Hematopoietic multipotent progenitor cell treated with erythropoietin and hydrocortisone succinate and interleukin-3 and kit ligand, for 4 days (in vitro differentiated cells): ENCODE results near the gene PIM3.

Source experiments
- DNase-seq: peaks from one replicate; pipeline ENCODE4 v3.0.0-alpha.2; 2015

PIM3 gene

DNA sequence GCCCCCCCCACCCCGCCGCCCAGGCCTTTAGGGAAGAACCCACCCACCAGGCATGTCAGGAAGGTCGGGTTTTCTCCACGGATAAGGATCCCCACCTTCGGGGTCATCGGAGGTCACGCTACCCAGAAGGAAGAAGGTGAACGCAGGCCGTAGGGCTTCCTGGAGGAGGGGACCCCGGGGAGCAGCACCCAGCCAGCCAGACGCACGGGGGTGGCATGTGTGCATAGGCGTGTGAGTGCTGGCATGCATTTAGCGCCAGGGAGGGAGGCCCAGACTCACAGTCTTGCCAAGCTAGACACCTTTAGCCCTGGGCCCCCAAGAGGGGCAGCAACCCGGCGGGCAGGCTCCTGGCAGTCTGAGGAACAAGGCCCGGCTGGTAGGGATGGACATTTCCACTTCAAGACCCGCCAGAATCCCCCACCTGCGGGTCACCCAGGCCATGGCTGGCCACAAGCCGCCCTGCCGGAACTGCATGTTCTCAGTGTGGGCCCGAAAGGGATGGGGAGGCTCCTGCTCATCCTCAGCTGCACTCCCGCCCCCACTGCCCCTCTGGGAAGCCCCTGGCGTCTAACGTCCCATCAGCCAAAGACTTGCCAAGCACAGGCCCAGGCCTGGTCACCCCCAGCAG, 16.7 kb upstream of the PIM3 start:
- no peak for DNase-seq

DNA sequence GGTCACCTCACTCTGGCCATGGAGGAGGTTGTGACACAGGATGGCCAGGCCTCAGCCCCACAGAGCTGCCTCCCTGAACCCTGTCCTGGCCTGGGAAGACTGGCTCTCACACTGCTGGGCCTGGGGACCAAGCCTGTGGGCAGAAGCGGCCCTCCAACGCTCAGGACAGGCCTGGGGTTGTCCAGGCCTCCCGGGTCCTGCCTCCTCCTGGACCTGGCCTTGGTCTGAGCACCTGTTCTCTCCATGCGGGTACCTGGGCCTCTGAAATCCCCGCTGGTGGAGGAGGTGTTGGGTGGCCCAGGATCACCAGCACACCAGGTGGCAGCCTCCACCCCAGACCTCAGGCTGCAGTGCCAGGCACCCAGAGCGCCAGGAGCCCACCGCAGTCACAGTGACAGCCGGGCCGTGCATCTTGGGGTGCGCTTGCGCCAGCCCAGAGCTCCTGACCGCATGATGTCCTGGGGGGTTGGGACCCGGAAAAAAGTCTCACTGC, 16.1 kb upstream of the PIM3 start:
- no peak for DNase-seq

DNA sequence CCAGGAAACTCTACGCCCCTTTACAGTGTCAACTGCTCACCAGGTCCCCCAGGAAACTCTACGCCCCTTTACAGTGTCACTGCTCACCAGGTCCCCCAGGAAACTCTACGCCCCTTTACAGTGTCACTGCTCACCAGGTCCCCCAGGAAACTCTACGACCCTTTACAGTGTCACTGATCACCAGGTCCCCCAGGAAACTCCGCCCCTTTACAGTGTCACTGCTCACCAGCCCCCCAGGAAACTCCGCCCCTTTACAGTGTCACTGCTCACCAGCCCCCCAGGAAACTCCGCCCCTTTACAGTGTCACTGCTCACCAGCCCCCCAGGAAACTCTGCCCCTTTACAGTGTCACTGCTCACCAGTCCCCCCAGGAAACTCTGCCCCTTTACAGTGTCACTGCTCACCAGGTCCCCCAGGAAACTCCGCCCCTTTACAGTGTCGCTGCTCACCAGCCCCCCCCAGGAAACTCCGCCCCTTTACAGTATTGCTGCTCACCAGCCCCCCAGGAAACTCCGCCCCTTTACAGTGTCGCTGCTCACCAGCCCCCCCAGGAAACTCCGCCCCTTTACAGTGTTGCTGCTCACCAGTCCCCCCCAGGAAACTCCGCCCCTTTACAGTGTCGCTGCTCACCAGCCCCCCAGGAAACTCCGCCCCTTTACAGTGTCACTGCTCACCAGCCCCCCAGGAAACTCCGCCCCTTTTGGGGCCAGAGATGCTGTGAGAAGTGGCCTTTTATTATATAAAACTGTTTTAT, 15.4 kb upstream of the PIM3 start:
- DNase-seq, result peak; percentile 77

DNA sequence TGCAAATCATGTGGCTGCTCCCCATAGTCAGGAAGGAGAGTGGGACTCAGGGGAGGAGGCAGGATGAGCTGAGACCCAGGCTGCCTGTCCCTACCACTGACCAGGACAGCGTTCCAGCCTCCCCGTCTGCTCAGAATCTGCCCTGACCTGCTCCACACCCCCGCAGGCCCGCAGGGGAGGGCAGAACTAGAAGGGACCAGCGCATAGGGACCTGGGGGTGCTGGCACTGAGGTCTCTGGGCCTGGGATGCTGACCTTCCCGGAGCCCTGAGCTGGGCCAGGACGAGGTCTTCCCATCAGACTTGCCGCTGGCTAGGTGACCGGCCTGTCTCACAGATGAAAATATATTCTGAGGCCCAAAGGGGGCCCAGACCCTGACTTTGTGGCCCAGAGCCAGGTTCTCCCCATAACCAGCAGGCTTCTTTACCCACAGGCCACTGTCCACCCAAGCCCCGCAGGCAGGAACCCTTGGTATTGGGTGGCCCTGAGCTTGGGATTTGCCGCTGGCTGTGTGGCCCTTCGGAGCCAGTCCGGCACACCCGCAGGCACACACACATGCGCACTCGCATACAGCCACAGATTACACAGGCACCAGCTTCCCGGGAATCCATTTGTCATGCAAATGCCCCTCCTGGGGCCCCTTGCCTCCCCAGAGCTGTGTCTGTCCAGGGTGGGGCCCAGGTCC, 13.8 kb upstream of the PIM3 start:
- DNase-seq, result no peak

DNA sequence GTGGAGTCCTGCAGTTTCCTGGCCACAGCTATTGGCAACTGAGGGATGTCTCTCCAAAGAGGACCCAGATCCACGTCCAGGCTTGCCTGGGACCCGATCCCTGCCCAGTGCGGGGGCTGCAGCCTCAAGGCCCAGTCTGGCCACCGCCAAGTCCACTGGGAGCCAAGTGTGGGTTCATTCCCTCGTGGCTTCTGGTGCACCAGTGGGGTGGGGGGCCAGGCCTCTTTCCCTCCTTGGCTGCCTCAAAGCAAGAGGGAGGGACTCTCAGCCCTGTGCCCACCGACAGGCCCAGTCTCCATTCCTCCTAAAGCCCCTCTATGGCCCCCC, 13.3 kb upstream of the PIM3 start:
- DNase-seq, result no peak

DNA sequence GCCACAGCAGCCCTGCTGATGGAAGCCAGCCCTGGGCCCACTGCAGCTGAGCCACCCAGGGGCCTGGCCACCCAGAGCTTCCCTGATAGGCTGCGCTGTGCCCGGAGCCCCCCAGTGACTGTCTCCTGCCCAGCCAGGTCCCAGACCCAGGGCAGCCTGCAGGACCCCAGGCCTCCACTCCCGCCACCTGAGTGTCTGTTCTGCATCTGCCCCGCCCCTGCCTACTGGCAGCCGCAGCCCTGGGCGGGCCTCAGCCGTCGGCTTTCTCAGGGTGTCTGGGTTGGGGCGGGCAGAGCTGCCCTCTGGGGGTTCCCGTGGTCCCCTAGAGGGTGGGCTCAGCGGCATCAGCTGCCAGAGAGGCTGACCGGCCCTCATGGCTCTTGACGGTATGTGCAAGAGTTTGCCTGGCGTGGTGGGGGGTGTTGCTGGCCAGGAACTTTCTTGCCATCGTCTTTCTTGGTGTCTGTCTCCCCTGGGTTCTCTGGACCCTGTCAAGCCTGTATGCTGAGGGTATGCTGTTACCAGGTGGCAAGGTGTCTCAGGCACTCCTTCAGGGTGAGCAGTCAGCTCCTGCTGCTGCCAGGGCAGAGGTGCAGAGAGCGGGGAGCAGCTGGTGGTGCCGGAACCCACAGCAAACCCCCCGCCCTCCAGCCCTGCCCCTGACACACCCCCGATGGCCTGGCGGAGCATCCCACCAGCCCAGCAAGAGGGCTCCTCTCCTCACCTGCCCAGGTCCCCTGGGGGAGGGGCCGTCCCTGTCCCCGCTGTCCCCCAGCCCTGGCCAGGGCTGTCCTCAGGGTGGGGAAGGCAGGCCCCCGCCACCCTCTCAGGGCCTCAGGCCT, 12.2 kb upstream of the PIM3 start:
- no peak for DNase-seq

DNA sequence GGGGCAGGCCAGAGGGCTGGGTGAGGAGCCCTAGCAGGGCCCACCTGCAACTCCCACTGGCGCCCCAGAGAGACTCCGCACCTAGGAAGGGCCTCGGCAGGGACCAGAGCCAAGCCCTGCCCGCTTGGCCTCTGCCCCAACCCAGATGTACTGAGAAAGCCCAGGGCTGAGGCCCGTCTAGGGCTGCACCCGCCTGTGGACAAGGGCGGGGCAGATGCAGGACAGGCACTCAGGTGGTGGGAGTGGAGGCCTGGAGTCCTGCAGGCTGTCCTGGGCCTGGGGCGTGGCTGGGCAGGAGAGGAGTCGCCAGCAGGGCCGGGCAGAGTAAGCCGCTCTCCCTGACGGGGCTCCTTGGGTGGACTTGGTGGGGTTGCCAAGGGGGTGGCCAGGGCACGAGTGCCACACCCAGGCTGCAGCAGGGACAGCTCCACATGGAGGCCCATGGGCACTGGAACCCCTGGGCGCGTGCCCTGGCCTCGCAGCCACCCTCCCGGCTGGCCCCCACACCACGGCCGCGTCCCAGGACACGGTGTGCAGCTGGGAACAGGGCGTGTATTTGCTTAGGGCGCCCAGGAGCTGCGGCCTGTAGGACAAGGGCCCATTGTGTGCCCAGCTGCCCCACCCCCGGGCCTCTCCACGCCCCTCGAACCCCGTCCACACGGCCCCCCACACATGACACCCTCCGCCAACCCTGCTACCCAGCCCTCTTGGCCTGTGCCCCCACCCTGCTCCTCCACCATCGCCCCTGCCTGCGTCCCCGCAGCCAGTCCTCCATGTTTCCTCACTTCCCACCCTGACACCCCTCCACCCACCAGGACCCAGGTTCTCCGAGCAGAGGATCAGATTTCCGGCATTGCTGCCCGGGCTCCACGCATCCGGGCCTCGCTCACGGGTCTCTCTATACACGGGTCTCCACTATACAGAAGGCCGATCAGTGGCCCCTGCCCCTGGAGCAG, 11.3 kb upstream of the PIM3 start:
- no peak for DNase-seq

DNA sequence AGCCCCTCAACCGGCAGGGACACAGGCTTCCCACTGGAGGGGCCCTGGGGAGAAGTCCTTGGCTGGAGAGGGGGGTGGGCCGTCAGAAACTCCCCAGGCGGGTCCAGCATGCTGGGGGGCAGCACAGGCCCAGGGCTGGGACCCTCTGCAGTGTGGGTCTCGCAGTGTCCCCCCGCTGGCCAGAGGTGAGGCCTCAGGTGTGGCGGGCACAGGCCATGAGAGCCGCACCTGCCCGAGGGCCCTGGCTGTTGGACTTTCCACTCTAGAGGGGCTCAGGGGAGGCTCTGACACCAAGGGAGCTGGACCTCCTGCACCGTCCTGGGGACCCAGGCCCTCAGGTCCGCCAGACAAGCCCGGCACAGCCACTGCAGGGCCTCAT, 10.7 kb upstream of the PIM3 start:
- no peak for DNase-seq

DNA sequence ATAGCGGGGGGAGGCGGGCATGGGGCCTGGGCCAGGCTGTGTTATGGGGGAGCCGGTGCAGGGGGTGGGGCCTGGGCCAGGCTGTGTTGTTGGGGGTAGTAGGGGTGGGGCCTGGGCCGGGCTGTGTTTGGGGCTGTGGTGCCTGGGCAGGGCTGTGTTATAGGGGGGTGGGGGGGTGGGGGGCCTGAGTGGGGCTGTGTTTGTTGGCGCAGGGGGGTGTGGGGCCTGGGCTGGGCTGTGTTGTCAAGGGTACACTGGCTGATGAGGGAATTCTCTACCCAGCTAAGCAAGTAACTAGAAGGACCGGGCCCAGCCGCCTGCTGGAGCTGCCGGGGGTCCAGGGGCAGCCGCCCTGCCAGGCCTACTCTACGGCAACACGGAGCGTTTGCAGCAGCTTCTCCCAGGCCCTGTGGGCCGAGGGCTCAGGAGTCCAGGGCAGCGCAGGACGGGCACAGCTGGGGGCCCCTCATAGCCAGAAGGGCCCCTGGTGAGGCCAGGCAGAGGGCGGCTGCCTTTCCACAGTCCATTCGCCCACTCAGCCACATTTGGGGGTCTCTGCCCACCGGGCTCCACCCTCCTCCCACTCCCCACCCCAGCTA, 10.1 kb upstream of the PIM3 start:
- no peak for DNase-seq

DNA sequence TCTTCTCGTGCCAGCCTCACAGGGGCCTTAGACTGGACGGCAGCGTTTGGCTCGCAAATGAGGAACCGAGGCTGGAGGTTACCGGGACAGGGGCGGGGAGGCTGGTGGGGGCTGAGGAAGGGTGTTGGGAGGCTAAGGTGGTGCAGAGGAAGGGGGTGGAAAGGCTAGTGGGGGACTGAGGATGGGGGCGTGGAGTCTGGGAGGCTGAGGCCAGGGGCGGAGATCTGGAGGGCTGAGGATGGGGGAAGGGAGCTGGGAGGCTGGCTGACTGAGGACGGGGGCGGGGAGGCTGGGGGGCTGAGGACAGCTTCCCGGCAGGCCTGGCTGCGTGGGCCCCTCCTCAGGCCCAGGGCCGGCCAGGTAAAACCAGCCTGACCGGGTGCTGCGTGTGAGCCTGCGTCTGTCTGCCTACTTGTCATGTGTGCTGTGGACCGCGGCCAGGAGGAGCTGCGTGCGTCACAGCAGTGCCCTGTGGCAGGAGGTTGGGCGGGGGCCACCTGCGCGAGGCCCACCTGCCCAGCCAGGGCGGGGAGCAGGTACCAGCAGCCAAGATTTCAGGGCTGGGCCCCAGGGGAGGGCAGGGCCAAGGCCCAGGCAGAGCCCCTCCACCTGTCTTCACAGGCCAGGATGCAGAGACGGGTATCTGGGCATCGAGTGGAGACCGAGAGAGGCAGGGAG, 9.4 kb upstream of the PIM3 start:
- DNase-seq, result no peak

DNA sequence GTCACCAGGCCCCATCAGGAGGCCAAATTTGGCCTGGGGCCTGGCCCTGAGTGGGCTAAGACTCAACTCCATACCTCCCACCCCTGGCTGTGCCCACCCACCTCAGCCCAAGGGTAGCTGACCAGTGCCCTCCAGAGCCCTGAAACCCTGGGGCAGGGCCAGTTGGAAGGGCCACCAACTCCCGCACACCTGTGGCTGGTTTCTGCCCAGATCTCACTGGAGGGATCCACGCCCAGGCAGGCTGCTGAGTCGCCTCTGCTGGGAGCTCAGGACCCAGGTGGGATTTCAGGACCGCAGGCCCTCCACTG, 8.9 kb upstream of the PIM3 start:
- DNase-seq, result no peak

DNA sequence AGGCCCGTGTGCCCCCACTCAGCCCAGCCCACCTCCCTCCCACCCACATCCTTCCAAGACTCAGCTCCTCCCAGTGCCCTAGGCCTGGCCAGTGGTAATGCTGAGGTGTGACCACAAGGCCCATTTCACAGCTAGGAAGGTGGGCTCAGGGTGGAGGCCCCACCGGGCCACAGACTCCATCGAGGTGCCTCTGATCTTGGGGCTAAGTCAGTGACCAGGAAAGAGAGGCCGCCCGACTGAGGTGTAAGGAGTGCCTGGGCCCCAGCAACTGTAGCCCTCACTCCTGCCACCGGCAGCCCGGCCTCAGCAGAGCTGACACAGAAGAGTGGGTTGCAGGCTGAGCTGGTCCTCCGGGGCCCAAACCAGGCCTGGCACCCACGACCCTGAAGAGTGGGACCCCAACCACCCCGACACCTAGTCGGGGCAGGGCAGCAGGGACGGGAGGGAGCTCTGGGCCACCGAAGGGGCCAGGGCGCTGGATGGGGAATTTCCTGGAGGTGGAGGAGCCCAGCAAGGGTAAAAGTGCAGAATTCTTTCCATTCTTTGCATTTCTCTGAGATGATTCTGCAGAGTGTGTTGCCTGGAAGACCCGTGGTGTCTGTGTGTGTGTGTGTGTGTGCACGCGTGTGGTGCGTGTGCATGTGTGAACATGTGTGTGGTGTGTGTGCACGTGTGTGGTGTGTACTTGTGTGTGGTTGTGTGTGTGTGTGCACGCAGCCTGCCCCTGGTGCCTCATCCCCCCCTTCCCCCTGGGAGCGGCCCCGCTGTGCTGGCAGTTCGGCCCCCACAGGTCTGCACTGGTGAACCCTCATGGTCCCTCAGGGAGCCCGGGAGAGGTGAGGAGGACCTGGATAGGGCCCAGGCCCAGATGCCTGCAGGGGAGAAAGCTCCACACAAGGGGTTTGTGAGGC, 8.3 kb upstream of the PIM3 start:
- no peak for DNase-seq

DNA sequence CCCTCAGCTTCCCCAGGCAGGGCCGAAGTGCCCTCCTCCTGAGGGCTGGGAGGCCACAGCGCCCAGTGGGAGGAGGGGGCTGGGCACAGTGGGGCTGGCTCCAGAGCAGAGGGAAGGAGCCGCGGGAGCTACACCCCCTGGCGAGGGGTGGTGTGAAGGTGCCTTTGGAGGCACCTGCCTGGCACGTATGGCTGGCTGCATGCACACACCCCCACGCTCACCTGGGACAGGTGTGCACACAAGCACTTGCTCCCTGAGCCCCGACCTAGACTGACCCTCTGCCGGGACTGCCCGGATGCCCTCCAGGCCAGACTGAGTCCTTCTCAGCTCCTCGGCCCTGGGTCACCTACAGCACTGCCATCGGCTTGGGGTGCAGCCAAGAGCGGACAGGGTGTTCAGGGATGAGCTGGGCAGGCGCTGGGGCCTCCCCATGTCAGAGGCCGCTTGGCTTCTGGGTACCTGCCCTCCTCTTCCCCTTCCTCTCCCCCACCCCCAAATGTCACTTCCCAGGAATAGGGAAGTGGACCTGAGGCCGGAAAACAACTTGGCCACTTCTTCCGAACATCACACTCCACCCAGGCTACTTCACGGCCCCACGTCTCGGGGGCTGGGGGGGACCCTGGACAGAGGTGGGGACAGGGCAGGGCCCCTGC, 7.4 kb upstream of the PIM3 start:
- DNase-seq, result no peak

DNA sequence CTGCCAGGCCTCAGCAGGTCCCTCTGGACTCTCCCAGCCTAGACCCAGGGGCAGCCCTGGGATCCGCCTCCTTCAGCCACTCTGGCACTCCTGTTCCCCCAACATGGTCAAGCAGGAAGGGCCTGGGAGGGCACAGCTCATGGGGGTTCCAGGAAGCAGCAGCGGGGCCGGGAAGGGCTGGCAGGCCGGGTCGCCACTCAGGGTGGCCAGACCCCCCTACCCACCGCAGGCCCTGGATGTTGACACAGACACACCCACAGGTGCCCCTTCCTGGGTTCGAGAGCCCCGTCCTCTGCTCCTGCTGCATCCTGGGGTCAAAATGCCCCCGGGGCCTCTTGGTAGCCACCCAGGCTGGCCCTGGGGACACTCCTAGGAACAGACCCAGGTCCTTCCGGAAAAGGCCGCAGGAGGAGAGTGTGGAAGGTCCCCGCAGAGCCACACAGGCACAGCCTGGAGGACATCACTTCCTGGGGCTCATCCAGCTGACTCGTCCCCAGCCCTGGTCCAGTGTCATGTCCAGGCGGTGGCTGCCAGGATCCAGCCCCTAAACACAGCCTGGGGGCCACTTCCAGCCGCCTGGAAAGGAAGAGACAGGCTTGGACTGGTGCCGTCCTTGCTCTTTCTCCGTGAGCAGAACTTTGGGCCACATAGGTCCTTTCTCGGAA, 6.8 kb upstream of the PIM3 start:
- no peak for DNase-seq

DNA sequence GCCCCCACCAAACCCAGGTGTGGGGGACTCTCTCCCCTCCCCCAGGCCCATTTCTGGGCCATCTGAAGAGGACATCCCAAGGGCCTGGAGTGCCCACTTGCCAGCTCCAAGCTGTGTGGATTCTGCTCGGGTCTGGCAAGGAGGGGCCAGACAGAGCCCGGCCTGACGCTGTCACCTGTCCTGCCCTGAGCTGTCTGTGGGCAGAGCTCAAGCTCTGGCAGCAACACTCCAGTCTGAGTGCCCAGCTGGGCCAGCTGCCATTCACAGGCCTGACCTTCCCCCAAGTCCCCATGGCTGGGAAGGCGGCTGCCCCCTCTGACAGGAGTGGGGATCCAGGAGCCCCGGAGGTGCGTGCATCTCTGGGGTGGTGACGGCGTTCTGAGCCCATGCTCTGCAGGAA, 6.2 kb upstream of the PIM3 start:
- DNase-seq, result no peak

DNA sequence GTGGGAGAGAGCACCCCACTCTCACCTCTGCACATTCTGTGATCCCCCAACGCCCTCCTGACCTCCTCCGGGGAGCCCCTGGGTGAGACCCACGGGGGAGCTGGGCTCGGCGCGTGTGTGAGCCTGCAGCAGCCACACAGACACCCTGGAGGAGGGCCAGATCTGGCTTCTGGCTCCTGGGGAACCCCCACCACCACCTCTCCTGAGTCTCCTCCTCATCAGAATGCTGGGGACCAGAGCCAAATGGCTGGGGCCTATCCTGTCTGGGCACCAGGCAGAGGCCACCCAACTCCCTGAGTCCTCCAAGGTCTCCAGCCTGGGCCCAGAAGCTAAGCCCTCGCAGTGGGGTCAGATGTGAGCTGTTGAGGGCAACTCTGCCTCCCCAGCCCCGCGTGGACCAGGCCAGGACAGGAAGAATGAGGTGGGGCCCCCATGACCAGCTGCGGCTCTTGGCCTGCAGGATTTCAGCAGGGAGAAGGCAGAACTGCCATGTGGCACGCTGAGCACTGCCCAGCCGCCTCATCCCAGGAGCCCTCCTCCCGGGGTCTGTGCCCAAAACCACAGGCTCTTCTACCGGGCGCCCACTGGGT, 5.5 kb upstream of the PIM3 start:
- DNase-seq, result no peak

DNA sequence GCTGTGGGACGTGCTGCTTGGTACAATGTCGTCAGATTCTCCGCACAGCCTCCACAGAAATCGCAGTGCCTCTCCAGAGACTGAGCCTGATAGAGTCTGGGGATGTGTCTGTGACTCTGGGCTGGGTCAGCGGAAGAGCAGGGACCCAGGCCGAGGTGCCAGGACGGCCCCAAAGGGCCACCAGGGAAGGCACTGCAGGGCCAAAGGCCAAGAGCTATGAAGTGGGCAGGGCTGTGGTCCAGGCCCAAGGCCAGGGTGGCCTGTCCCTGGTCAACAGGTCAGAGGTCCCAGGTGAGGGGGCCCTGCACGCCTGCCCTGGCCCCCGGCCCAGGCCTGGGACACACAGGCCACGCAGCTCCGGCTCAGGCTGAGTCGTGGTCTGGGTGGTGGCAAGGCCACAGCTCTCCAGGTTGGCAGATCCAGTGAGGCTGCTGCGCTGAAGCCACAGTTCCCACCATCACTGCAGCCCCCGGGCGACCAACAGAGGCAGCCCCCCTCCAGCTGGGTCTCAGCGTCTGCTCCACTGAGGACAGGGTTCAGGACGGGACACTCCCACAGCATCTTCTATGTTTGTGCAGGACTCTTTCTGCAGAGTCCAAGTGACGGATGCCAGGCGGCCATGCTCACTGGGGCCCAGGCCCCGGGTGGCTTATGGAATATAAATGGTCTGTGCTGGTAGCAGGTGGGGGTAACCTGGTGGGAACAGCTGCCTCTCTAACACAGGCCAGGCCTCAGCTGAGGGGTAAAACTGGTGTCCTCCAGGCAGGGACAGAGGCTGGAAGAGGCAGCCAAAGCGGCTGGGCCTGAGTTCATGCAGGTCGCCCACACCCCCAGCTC, 4.8 kb upstream of the PIM3 start:
- no peak for DNase-seq

DNA sequence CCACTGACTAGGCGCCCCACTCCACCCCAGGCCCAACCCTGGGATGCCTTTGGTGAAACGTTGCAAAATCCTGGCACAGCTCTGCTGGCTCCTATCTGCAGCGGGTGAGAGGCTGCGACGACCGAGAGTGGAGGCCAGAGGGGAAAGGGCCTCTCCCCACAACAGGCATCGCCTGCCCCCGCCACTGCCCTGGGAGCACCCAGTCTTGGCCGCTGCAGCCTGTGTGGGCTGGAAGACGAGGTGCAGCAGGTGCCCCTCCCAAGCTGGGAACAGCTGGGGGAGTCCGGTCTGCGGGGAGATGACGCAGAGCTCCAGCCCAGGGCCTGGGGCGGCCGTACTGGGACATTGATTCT, 4.2 kb upstream of the PIM3 start:
- no peak for DNase-seq
